ENCODE results near the gene IBSP. TPM values are rescaled to one million over a fixed set of nuclear protein-coding genes. Genes with fewer than 3 reads are reported as not detected.

The IBSP gene
- total and polyA plus RNA-seq, 9 of the 15 experiments (the other 6 are each of a cell fraction or from before 2014, with no cell fraction given) = not detected

DNA sequence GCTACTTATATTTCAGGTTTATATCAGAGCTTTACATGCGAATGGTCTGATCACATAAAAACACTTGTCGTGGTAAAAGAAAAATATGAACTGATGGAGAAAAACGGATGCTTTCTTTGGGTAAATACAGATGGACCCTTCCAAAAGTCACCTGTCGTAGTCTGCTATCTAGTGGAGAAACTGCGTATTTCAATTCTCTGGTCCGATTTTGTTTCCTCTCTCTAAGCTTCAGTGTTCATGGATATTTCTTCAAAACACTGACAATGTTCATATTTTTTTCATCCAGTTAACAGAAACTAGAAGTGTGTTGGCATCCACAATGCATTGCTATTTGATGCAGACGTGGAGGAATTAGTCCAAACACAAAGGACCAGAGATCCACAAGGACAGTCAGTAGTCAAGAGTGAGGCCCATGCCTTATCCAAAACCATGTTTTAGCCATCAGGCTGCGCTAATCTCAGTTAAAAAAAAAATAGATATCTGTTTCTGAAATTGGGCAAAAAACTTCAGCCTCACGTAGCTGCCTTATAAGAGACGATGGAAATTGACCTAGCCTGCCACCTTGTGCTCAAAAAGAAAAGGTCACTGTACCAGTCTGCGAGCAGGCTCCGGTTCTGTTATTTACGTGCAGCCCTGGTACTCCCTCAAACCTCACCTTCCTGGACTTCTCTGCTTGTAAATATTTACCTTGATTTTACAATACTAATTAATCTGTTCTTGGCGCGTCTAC lies 49.4 kb downstream of the IBSP start (continued):
- no peak for TF ChIP-seq RBFOX2 (IDR thresholded peaks at IDR 0.05; ENCODE audit: low read depth, low read length)

DNA sequence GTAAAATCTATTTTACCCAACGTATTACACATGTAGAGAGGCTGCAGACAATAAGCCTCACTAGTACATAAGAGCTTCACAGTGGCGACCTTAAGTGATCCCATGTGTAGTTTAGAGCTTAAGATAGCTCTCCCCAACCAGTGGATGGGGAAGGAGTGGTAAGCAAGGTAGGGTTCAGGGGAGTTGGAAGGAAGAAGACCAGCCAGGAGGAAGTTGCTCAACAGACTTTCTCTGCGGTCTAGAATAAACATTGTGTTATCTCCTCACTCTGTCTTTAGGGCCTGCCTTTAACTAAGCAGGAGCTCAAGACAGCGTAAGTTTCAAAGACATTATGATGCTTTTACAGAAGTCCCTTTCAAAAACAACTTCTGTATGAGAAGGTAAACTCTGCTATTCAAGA lies 50.3 kb downstream of the IBSP start:
- Histone ChIP-seq H3K9me3 (replicated peaks; ENCODE audit: control insufficient read depth, insufficient read depth, low read depth, low read length) (no peaks in the 10 kb centered on the region), H3K4me2 (ENCODE audit: insufficient read depth, low read length) (no peak overlapping the region), H3K4me1 (replicated peaks in 1 of 2; ENCODE audit: control insufficient read depth in 2 of 2, insufficient read depth in 2 of 2, low read length in 2 of 2) (peaks cover 0 to 7% of the 10 kb centered on the region in 2 experiments; a peak in 1 of 5 replicates), H3K79me2 (ENCODE audit: control insufficient read depth, insufficient read depth, low read length) (no peaks in the 10 kb centered on the region), H3K9ac (ENCODE audit: insufficient read depth in 1 of 2, low read depth in 2 of 2, low read length in 2 of 2) (no peak overlapping the region), H2AFZ (ENCODE audit: low read depth, low read length) (no peak overlapping the region), H3K4me3 (no peak overlapping the region), H3K27me3 (ENCODE audit: control insufficient read depth in 2 of 2, insufficient read depth in 2 of 2, low read length in 2 of 2) (0 out of 5 replicates have a peak, but pooled peaks cover 0 to 3% of the 10 kb centered on the region in 2 experiments), H4K20me1 (replicated peaks; ENCODE audit: control insufficient read depth, insufficient read depth, low read length) (no peaks in the 10 kb centered on the region), H3K36me3 (ENCODE audit: control insufficient read depth, insufficient read depth, low read length) (no peaks in the 10 kb centered on the region), H3K27ac (ENCODE audit: extremely low read depth, low read depth, low read length) (no peak overlapping the region), H3K9me1 (ENCODE audit: control insufficient read depth, insufficient read depth, low read length) (no peaks in the 10 kb centered on the region)
- no TSS peak for BruUV-seq (replicated peaks)
- FAIRE-seq (no peak), ATAC-seq (peak; percentile 64), DNase-seq (ENCODE audit: extremely low read depth in 1 of 4, low spot score in 3 of 4) (no peak)
- POLR2A ChIA-PET = interaction anchor here (0.6 to 0.9 kb wide), 3 partner anchors 14 to 714 kb away, joined by 3 to 10 read pairs (median 3); no protein-coding TSS in a partner anchor
- intact Hi-C loops (cut with micrococcal nuclease) (loop anchor here (5.0 kb wide), 2 partner anchors 352 to 668 kb away; no protein-coding TSS in a partner anchor), in situ Hi-C loops (cut with MboI) (loop anchor here (10.0 kb wide), 4 partner anchors 125 to 955 kb away; partner anchors contain the start of genes C4orf36 and SPP1)
- CTCF ChIA-PET (ENCODE audit: low intra/inter-chr PET ratio) = interaction anchor here (0.9 to 2.6 kb wide), 3 partner anchors 170 to 951 kb away, joined by 3 to 20 read pairs (median 7); no protein-coding TSS in a partner anchor
- 0% methylated on average over 4 of the region's 4 CpGs for WGBS (ENCODE audit: insufficient coverage, low coverage, missing lambda C conversion rate)
- TF ChIP-seq, protein P1, sequence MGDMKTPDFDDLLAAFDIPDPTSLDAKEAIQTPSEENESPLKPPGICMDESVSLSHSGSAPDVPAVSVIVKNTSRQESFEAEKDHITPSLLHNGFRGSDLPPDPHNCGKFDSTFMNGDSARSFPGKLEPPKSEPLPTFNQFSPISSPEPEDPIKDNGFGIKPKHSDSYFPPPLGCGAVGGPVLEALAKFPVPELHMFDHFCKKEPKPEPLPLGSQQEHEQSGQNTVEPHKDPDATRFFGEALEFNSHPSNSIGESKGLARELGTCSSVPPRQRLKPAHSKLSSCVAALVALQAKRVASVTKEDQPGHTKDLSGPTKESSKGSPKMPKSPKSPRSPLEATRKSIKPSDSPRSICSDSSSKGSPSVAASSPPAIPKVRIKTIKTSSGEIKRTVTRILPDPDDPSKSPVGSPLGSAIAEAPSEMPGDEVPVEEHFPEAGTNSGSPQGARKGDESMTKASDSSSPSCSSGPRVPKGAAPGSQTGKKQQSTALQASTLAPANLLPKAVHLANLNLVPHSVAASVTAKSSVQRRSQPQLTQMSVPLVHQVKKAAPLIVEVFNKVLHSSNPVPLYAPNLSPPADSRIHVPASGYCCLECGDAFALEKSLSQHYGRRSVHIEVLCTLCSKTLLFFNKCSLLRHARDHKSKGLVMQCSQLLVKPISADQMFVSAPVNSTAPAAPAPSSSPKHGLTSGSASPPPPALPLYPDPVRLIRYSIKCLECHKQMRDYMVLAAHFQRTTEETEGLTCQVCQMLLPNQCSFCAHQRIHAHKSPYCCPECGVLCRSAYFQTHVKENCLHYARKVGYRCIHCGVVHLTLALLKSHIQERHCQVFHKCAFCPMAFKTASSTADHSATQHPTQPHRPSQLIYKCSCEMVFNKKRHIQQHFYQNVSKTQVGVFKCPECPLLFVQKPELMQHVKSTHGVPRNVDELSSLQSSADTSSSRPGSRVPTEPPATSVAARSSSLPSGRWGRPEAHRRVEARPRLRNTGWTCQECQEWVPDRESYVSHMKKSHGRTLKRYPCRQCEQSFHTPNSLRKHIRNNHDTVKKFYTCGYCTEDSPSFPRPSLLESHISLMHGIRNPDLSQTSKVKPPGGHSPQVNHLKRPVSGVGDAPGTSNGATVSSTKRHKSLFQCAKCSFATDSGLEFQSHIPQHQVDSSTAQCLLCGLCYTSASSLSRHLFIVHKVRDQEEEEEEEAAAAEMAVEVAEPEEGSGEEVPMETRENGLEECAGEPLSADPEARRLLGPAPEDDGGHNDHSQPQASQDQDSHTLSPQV (IDR thresholded peaks at IDR 0.05) = no peak
- TF ChIP-seq CEBPG (CRISPR knock-in tag; IDR thresholded peaks at IDR 0.05) (no peak), CEBPG (tag; conservative IDR thresholded peaks at IDR 0.05 in 1 of 2, IDR thresholded peaks at IDR 0.05 in 1 of 2) (peak; percentile 71 to 75), CTBP1 (IDR thresholded peaks at IDR 0.05; ENCODE audit: borderline replicate concordance) (peak; percentile 40), CEBPB (tag; IDR thresholded peaks at IDR 0.05) (peak; percentile 88), HCFC1 (IDR thresholded peaks at IDR 0.05; ENCODE audit: low read depth, low read length) (no peak), GABPA (tag; conservative IDR thresholded peaks at IDR 0.05; ENCODE audit: low read depth) (peak; percentile 59; the same call in 1 of the 2 replicates), ZNF197 (CRISPR knock-in tag; IDR thresholded peaks at IDR 0.05; ENCODE audit: low read depth) (no peak), NFIX (CRISPR knock-in tag; IDR thresholded peaks at IDR 0.05; ENCODE audit: low read depth) (no peak), XRCC4 (IDR thresholded peaks at IDR 0.05; ENCODE audit: extremely low read depth, insufficient read depth, insufficient read length) (no peak)
- TF ChIP-seq, protein P2, sequence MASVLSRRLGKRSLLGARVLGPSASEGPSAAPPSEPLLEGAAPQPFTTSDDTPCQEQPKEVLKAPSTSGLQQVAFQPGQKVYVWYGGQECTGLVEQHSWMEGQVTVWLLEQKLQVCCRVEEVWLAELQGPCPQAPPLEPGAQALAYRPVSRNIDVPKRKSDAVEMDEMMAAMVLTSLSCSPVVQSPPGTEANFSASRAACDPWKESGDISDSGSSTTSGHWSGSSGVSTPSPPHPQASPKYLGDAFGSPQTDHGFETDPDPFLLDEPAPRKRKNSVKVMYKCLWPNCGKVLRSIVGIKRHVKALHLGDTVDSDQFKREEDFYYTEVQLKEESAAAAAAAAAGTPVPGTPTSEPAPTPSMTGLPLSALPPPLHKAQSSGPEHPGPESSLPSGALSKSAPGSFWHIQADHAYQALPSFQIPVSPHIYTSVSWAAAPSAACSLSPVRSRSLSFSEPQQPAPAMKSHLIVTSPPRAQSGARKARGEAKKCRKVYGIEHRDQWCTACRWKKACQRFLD (CRISPR knock-in tag; IDR thresholded peaks at IDR 0.05) = no peak
- TF ChIP-seq, protein P3, sequence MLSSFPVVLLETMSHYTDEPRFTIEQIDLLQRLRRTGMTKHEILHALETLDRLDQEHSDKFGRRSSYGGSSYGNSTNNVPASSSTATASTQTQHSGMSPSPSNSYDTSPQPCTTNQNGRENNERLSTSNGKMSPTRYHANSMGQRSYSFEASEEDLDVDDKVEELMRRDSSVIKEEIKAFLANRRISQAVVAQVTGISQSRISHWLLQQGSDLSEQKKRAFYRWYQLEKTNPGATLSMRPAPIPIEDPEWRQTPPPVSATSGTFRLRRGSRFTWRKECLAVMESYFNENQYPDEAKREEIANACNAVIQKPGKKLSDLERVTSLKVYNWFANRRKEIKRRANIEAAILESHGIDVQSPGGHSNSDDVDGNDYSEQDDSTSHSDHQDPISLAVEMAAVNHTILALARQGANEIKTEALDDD (IDR thresholded peaks at IDR 0.05) = peak; percentile 51; the same call in 1 of the 2 replicates
